Osteoblast (primary cell): Measurements from ENCODE around the gene PLXNA4. TPM values are rescaled to one million over a fixed set of nuclear protein-coding genes. Genes with fewer than 3 reads are reported as not detected.
"Not testable (repeated sequence)": the region's sequence is repeated elsewhere in the genome, so short reads cannot be mapped to it uniquely, and the experiment has no call there.

Source experiments
- DNase-seq: peaks from one replicate; pipeline ENCODE4 v3.0.0; 2011; ENCODE audit warnings: low spot score, mixed read lengths; ENCODE audit not compliant: insufficient read length; ENCODE audit errors: missing footprints
- H2AFZ ChIP-seq: 2 replicates; pipeline ENCODE4 v1.6.0; 2011; ENCODE audit warnings: mild to moderate bottlenecking, low read length
- H3K27ac ChIP-seq: 2 replicates; pipeline ENCODE4 v1.5.1; 2011; ENCODE audit warnings: mild to moderate bottlenecking, low read depth, low read length, moderate library complexity
- H3K27me3 ChIP-seq: 2 replicates; pipeline ENCODE4 v1.6.0; 2012; ENCODE audit warnings: mild to moderate bottlenecking, control low read depth, inconsistent platforms, low read length, moderate library complexity; ENCODE audit not compliant: insufficient read depth
- H3K36me3 ChIP-seq: 2 replicates; pipeline ENCODE4 v1.5.1; 2011; ENCODE audit warnings: mild to moderate bottlenecking, low read length, control low read depth, moderate library complexity; ENCODE audit not compliant: insufficient read depth
- H3K4me1 ChIP-seq: 2 replicates; pipeline ENCODE4 v1.5.1; 2011; ENCODE audit warnings: mild to moderate bottlenecking, low read length, control low read depth, moderate library complexity; ENCODE audit not compliant: insufficient read depth
- H3K4me2 ChIP-seq: 2 replicates; pipeline ENCODE4 v1.6.0; 2011; ENCODE audit warnings: mild to moderate bottlenecking, low read length; ENCODE audit not compliant: insufficient read depth
- H3K4me3 ChIP-seq: fragments of 200-600 bp; sonication (generic); 3 replicates; pipeline ENCODE4 v1.5.1; 2012; ENCODE audit warnings: mild to moderate bottlenecking, low read length, inconsistent platforms; ENCODE audit not compliant: insufficient read depth
- H3K79me2 ChIP-seq: 2 replicates; pipeline ENCODE4 v1.6.0; 2012; ENCODE audit warnings: mild to moderate bottlenecking, low read length, control low read depth, inconsistent platforms; ENCODE audit not compliant: insufficient read depth
- H3K9me3 ChIP-seq: 2 replicates; pipeline ENCODE4 v1.5.1; 2011; ENCODE audit warnings: low read depth, low read length, control low read depth
- H4K20me1 ChIP-seq: 2 replicates; pipeline ENCODE4 v1.6.0; 2012; ENCODE audit warnings: mild to moderate bottlenecking, low read length, control low read depth; ENCODE audit not compliant: insufficient read depth
- CTCF ChIP-seq: IDR thresholded peaks from 2 replicates; pipeline ENCODE4 v1.5.1; 2011; ENCODE audit warnings: mild to moderate bottlenecking, low read depth, low read length, moderate library complexity; ENCODE audit errors: extremely low read depth
- total RNA-seq: library from RNA; depleted of rRNA; stranded (reverse); fragments of >200 nt; gene quantifications from 2 replicates; pipeline ENCODE4 v1.2.3, GENCODE V29; 2012

Gene PLXNA4
- total RNA-seq, 1 donor = 4.3 TPM

GRCh38 chr7:132601783-132602182 lies 25.5 kb upstream of the PLXNA4 start:
- TF ChIP-seq CTCF = no peak
- H3K4me3 ChIP-seq = no peak overlapping the region
- no peaks in the 10 kb centered on the region for H3K79me2 ChIP-seq
- no peaks in the 10 kb centered on the region for H3K36me3 ChIP-seq
- no peak overlapping the region for H2AFZ ChIP-seq
- no peaks in the 10 kb centered on the region for H3K4me1 ChIP-seq
- H4K20me1 ChIP-seq = no peaks in the 10 kb centered on the region
- no peak overlapping the region for H3K27ac ChIP-seq
- H3K27me3 ChIP-seq = peaks cover 16% of the 10 kb centered on the region
- no peak overlapping the region for H3K4me2 ChIP-seq
- no peak for DNase-seq
- no peaks in the 10 kb centered on the region for H3K9me3 ChIP-seq

GRCh38 chr7:132596588-132596987 lies 20.3 kb upstream of the PLXNA4 start:
- Histone ChIP-seq H3K27me3 (peaks cover 10% of the 10 kb centered on the region), H3K79me2 (no peaks in the 10 kb centered on the region), H3K27ac (no peak overlapping the region), H2AFZ (no peak overlapping the region), H3K4me2 (no peak overlapping the region), H3K4me3 (no peak overlapping the region), H3K9me3 (no peaks in the 10 kb centered on the region), H3K4me1 (no peaks in the 10 kb centered on the region), H3K36me3 (no peaks in the 10 kb centered on the region), H4K20me1 (no peaks in the 10 kb centered on the region)
- no peak for DNase-seq
- no peak for TF ChIP-seq CTCF

GRCh38 chr7:132594741-132595140 lies 18.5 kb upstream of the PLXNA4 start:
- H3K9me3 ChIP-seq, H3K4me2 ChIP-seq, H3K4me1 ChIP-seq, DNase-seq, H3K79me2 ChIP-seq, H4K20me1 ChIP-seq, H3K36me3 ChIP-seq, H3K4me3 ChIP-seq, H3K27ac ChIP-seq, H2AFZ ChIP-seq: not testable (repeated sequence)
- H3K27me3 ChIP-seq = peaks cover 16% of the 10 kb centered on the region

GRCh38 chr7:132592936-132593335 lies 16.7 kb upstream of the PLXNA4 start:
- DNase-seq = no peak
- H3K4me3 ChIP-seq = no peak overlapping the region
- no peak for TF ChIP-seq CTCF
- peaks cover 16% of the 10 kb centered on the region for H3K27me3 ChIP-seq
- H2AFZ ChIP-seq = no peak overlapping the region
- no peak overlapping the region for H3K27ac ChIP-seq
- no peaks in the 10 kb centered on the region for H3K79me2 ChIP-seq
- H3K4me2 ChIP-seq = no peak overlapping the region
- H3K4me1 ChIP-seq = no peaks in the 10 kb centered on the region
- no peaks in the 10 kb centered on the region for H3K36me3 ChIP-seq
- no peaks in the 10 kb centered on the region for H3K9me3 ChIP-seq
- H4K20me1 ChIP-seq = no peaks in the 10 kb centered on the region
